ENCODE data around the gene ARAP1. TPM values are rescaled to one million over a fixed set of nuclear protein-coding genes. Genes with fewer than 3 reads are reported as not detected.

Gene ARAP1
- polyA plus RNA-seq, 1 donor from 2014 or later, result 3.5 TPM

- no peaks in the 10 kb centered on the region for H4K20me1 ChIP-seq (ENCODE audit: insufficient read depth)
- H3F3A ChIP-seq (ENCODE audit: insufficient read depth, low read length, poor library complexity, severe bottlenecking), result no peaks in the 10 kb centered on the region
- H3K9me2 ChIP-seq (ENCODE audit: insufficient read depth, low read length), result no peaks in the 10 kb centered on the region
- no peak overlapping the region for H3K4me2 ChIP-seq (ENCODE audit: low read length)
- no peaks in the 10 kb centered on the region for H3K27me3 ChIP-seq (ENCODE audit: insufficient read depth, low read depth, low read length)
- no peak overlapping the region for H2AFZ ChIP-seq (ENCODE audit: low read depth, low read length)
- H3K27ac ChIP-seq (ENCODE audit: low read length), result peak overlapping the region; percentile 44
- H3K36me3 ChIP-seq (ENCODE audit: insufficient read depth, low read length), result no peaks in the 10 kb centered on the region
- H3K79me2 ChIP-seq (replicated peaks; ENCODE audit: insufficient read depth, low read length), result no peaks in the 10 kb centered on the region
- H3K9me3 ChIP-seq (ENCODE audit: low read length), result no peaks in the 10 kb centered on the region
- H3K9ac ChIP-seq (ENCODE audit: low read length), result peak overlapping the region; percentile 27
- peak overlapping the region; percentile 9 for H3K4me3 ChIP-seq (ENCODE audit: low read length)
- TF ChIP-seq MXI1 (conservative IDR thresholded peaks at IDR 0.05; ENCODE audit: poor library complexity, severe bottlenecking) (peak; percentile 75), RAD21 (conservative IDR thresholded peaks at IDR 0.05) (peak; percentile 19), CTCF (IDR thresholded peaks at IDR 0.05; ENCODE audit: poor library complexity, severe bottlenecking) (no peak)
These were observed 35.9 kb downstream of the ARAP1 start for GRCh38 chr11:72716290-72716689.

GRCh38 chr11:72712841-72713240 is 39.4 kb downstream of the ARAP1 start:
- Histone ChIP-seq H3K27ac (ENCODE audit: low read length) (no peak overlapping the region), H3K27me3 (ENCODE audit: insufficient read depth, low read depth, low read length) (no peaks in the 10 kb centered on the region), H3K4me3 (ENCODE audit: low read length) (no peak overlapping the region), H3K79me2 (replicated peaks; ENCODE audit: insufficient read depth, low read length) (no peaks in the 10 kb centered on the region), H3K36me3 (ENCODE audit: insufficient read depth, low read length) (no peaks in the 10 kb centered on the region), H2AFZ (ENCODE audit: low read depth, low read length) (no peak overlapping the region), H3K4me2 (ENCODE audit: low read length) (no peak overlapping the region), H4K20me1 (ENCODE audit: insufficient read depth) (no peaks in the 10 kb centered on the region), H3K9me3 (ENCODE audit: low read length) (no peaks in the 10 kb centered on the region), H3K9me2 (ENCODE audit: insufficient read depth, low read length) (no peaks in the 10 kb centered on the region), H3F3A (ENCODE audit: insufficient read depth, low read length, poor library complexity, severe bottlenecking) (no peaks in the 10 kb centered on the region), H3K9ac (ENCODE audit: low read length) (no peak overlapping the region)
- TF ChIP-seq SMC3 (conservative IDR thresholded peaks at IDR 0.05; ENCODE audit: poor library complexity) (no peak), TAF1 (IDR thresholded peaks at IDR 0.05; ENCODE audit: low read depth) (no peak), CTCF (IDR thresholded peaks at IDR 0.05; ENCODE audit: poor library complexity, severe bottlenecking) (no peak), EP300 (conservative IDR thresholded peaks at IDR 0.05; ENCODE audit: poor library complexity, severe bottlenecking) (no peak), RAD21 (conservative IDR thresholded peaks at IDR 0.05) (no peak), EZH2 (IDR thresholded peaks at IDR 0.05; ENCODE audit: borderline replicate concordance, insufficient read depth, low read length, poor library complexity, severe bottlenecking) (no peak), REST (IDR thresholded peaks at IDR 0.05; ENCODE audit: borderline replicate concordance) (no peak), POLR2AphosphoS5 (IDR thresholded peaks at IDR 0.05) (no peak), MXI1 (conservative IDR thresholded peaks at IDR 0.05; ENCODE audit: poor library complexity, severe bottlenecking) (no peak)

All from neural cell (in vitro differentiated cells).